ENCODE measurements around the gene RPL5. TPM values are rescaled to one million over a fixed set of nuclear protein-coding genes. Genes with fewer than 3 reads are reported as not detected.

Gene RPL5
- total and polyA plus RNA-seq, 9 of the 15 experiments (the other 6 are each of a cell fraction or from before 2014, with no cell fraction given) = 1,467 to 4,252 (median 2,454) TPM

GRCh38 chr1:92820551-92820950 is 11.3 kb upstream of the RPL5 start (continued):
- TF ChIP-seq KDM2B (CRISPR knock-in tag; IDR thresholded peaks at IDR 0.05) (no peak), CHD2 (IDR thresholded peaks at IDR 0.05; ENCODE audit: low read depth, low read length) (no peak), RBM25 (IDR thresholded peaks at IDR 0.05; ENCODE audit: low read depth, low read length, severe bottlenecking) (no peak), ZMIZ1 (IDR thresholded peaks at IDR 0.05; ENCODE audit: low read depth in 2 of 2, low read length in 2 of 2) (no peak), SAFB (IDR thresholded peaks at IDR 0.05; ENCODE audit: borderline replicate concordance, low read depth, low read length) (no peak), NR3C1 (CRISPR knock-in tag; IDR thresholded peaks at IDR 0.05) (no peak), ZNF408 (CRISPR knock-in tag; IDR thresholded peaks at IDR 0.05; ENCODE audit: low read depth) (no peak), ZNF551 (CRISPR knock-in tag; IDR thresholded peaks at IDR 0.05) (no peak), GATA2 (CRISPR knock-in tag; IDR thresholded peaks at IDR 0.05) (no peak), MEIS2 (IDR thresholded peaks at IDR 0.05; ENCODE audit: partially characterized antibody) (no peak)

All from K562 (cell line).